KMS-11 (cell line): ENCODE data around the gene PABPC1L2A.
"Not testable (repeated sequence)": the region's sequence is repeated elsewhere in the genome, so short reads cannot be mapped to it uniquely, and the experiment has no call there.

ENCODE experiments used
- H2AFZ ChIP-seq: fragments of 200-600 bp; sonication (generic); 2 replicates; pipeline ENCODE4 v1.6.1; 2016; ENCODE audit warnings: antibody characterized with exemption, mixed run types, low read depth
- H3K27ac ChIP-seq: fragments of 200-600 bp; sonication (generic); 2 replicates; pipeline ENCODE4 v1.6.1; 2016; ENCODE audit warnings: mild to moderate bottlenecking, mixed run types
- H3K27me3 ChIP-seq: fragments of 200-600 bp; sonication (generic); 2 replicates; pipeline ENCODE4 v1.6.1; 2017; ENCODE audit warnings: mild to moderate bottlenecking, low read depth, mixed run types, moderate library complexity; ENCODE audit not compliant: insufficient read depth
- H3K36me3 ChIP-seq: fragments of 200-600 bp; sonication (generic); 2 replicates; pipeline ENCODE4 v1.6.1; 2017; ENCODE audit warnings: mild to moderate bottlenecking, mixed run types; ENCODE audit not compliant: insufficient read depth
- H3K4me1 ChIP-seq: fragments of 200-600 bp; sonication (generic); 2 replicates; pipeline ENCODE4 v1.6.1; 2016; ENCODE audit warnings: mild to moderate bottlenecking, low read depth, mixed run types; ENCODE audit not compliant: poor library complexity, severe bottlenecking
- H3K4me2 ChIP-seq: fragments of 200-600 bp; sonication (generic); 2 replicates; pipeline ENCODE4 v1.7.0; 2016; ENCODE audit warnings: mild to moderate bottlenecking, mixed run types
- H3K4me3 ChIP-seq: fragments of 200-600 bp; sonication (generic); IDR thresholded peaks from 2 replicates; pipeline ENCODE4 v1.6.1; 2017; ENCODE audit warnings: low read depth, low read length, mixed read lengths; ENCODE audit not compliant: insufficient read depth
- H3K79me2 ChIP-seq: fragments of 200-600 bp; sonication (generic); 2 replicates; pipeline ENCODE4 v1.6.1; 2016; ENCODE audit warnings: low read depth, mixed run types; ENCODE audit not compliant: insufficient read depth
- H3K9ac ChIP-seq: fragments of 200-600 bp; sonication (generic); 2 replicates; pipeline ENCODE4 v1.6.1; 2016; ENCODE audit warnings: mild to moderate bottlenecking, mixed run types
- H4K20me1 ChIP-seq: fragments of 200-600 bp; sonication (generic); 2 replicates; pipeline ENCODE4 v1.6.1; 2016; ENCODE audit warnings: mild to moderate bottlenecking, mixed run types; ENCODE audit not compliant: insufficient read depth
- CTCF ChIP-seq: fragments of 200-600 bp; sonication (generic); conservative IDR thresholded peaks from 2 replicates; pipeline ENCODE4 v1.6.1; 2017; ENCODE audit warnings: low read depth, mild to moderate bottlenecking, antibody characterized with exemption, low read length, moderate library complexity, mixed read lengths

The PABPC1L2A gene

DNA sequence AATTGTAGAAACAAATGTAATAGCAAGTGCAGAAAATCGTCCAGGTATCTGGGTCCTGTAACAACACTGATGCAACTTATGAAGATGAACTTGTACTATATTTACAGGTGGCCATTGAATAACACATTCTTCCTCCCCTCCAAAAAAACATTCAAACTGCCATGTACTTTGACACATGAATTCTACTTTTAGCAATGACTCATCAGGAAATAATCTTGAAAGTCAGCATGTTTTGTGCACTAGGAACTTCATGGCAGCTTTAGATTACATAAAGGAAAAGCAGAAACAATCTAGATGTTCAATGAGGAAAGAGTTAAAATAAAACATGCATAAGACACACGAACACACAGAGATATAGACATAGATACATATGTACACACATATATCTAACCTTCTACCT, 2.5 kb downstream of the PABPC1L2A start:
- Histone ChIP-seq H3K9ac (no peak overlapping the region), H3K27me3 (no peaks in the 10 kb centered on the region), H3K4me3 (no peak overlapping the region), H3K79me2 (no peaks in the 10 kb centered on the region), H3K27ac (no peak overlapping the region), H3K36me3 (no peaks in the 10 kb centered on the region), H3K4me1 (no peaks in the 10 kb centered on the region), H3K4me2 (no peak overlapping the region), H4K20me1 (no peaks in the 10 kb centered on the region), H2AFZ (no peak overlapping the region)
- TF ChIP-seq CTCF = no peak

- no peak overlapping the region for H2AFZ ChIP-seq
These were observed 9.8 kb downstream of the PABPC1L2A start for GRCh38 chrX:73069365-73070035.

DNA sequence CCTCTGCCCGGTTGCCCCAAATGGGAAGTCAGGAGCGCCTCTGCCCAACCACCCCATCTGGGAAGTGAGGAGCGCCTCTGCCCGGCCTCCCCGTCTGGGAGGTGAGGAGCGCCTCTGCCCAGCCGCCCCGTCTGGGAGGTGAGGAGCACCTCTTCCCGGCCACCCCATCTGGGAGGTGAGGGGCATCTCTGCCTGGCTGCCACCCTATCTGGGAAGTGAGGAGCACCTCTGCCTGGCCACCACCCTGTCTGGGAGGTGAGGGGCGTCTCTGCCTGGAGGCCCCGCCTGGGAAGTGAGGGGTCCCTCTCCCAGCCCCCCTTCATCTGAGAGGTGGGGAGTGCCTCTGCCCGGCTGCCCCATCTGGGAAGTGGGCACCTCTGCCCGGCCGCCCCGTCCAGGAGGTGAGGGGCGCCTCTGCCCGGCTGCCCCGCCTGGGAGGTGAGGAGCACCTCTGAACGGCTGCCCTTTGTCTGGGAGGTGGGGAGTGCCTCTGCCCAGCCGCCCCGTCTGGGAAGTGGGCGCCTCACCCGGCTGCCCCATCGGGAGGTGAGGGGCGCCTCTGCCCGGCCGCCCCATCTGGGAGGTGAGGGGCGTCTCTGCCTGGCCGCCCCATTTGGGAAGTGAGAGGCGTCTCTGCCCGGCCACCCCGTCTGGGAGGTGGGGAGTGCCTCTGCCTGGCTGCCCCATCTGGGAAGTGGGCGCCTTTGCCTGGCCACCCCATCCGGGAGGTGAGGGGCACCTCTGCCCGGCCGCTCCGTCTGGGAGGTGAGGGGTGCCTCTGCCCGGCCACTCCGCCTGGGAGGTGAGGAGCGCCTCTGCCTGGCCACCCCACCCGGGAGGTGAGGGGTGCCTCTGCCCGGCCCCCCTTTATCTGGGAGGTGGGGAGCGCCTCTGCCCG, 10.6 kb downstream of the PABPC1L2A start:
- H3K27me3 ChIP-seq = no peaks in the 10 kb centered on the region
- H3K4me3 ChIP-seq = no peak overlapping the region
- no peaks in the 10 kb centered on the region for H4K20me1 ChIP-seq
- H3K9ac ChIP-seq = no peak overlapping the region
- H3K4me1 ChIP-seq = no peaks in the 10 kb centered on the region
- H3K79me2 ChIP-seq = no peaks in the 10 kb centered on the region
- H3K36me3 ChIP-seq = no peaks in the 10 kb centered on the region
- no peak overlapping the region for H2AFZ ChIP-seq
- no peak overlapping the region for H3K4me2 ChIP-seq
- no peak for TF ChIP-seq CTCF
- H3K27ac ChIP-seq = no peak overlapping the region

More at GRCh38 chrX:73069365-73070035, 9.8 kb downstream of the PABPC1L2A start:
- no peaks in the 10 kb centered on the region for H3K4me1 ChIP-seq
- H3K9ac ChIP-seq = no peak overlapping the region
- no peaks in the 10 kb centered on the region for H3K27me3 ChIP-seq
- no peak overlapping the region for H3K4me3 ChIP-seq
- no peaks in the 10 kb centered on the region for H3K79me2 ChIP-seq
- H3K27ac ChIP-seq = no peak overlapping the region
- no peak overlapping the region for H3K4me2 ChIP-seq
- no peaks in the 10 kb centered on the region for H4K20me1 ChIP-seq
- no peak for TF ChIP-seq CTCF
- H3K36me3 ChIP-seq = no peaks in the 10 kb centered on the region

DNA sequence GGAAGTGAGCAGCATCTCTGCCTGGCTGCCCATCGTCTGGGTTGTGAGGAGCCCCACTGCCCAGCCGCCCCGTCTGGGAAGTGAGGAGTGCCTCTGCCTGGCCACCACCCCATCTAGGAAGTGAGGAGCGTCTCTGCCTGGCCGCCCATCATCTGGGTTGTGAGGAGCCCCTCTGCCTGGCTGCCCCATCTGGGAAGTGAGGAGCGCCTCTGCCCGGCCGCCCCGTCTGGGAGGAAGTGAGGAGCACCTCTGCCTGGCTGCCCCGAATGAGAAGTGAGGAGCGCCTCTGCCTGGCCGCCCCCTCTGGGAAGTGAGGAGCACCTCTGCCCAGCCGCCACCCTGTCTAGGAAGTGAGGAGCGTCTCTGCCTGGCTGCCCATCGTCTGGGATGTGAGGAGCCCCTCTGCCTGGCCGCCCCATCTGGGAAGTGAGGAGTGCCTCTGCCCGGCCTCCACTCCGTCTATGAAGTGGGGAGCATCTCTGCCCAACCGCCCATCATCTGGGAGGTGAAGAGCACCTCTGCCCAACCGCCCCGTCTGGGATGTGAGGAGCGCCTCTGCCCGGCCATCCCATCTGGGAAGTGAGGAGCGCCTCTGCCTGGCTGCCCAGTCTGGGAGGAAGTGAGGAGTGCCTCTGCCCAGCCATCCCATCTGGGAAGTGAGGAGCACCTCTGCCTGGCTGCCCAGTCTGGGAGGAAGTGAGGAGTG, 11.4 kb downstream of the PABPC1L2A start:
- H3K79me2 ChIP-seq, H3K4me1 ChIP-seq, H2AFZ ChIP-seq, H3K4me3 ChIP-seq, H3K27ac ChIP-seq, H3K4me2 ChIP-seq, H3K9ac ChIP-seq, H3K27me3 ChIP-seq, H3K36me3 ChIP-seq, H4K20me1 ChIP-seq: not testable (repeated sequence)
